ENCODE results near the gene KLHDC8B.

The KLHDC8B gene

GRCh38 chr3:49171119-49171774 lies at the start of gene KLHDC8B:
KLHDC8B (plus strand) TSS chr3:49171598; CDS start chr3:49172770, 1,172 bp downstream.
- in situ Hi-C loops (cut with MboI; ENCODE audit: low sequenced_read_pairs): no loop called here

- in situ Hi-C loops (cut with MboI; ENCODE audit: low sequenced_read_pairs): no loop called here
Observed at GRCh38 chr3:49122022-49122421, 49.4 kb upstream of the KLHDC8B start.

- in situ Hi-C loops (cut with MboI; ENCODE audit: low sequenced_read_pairs): no loop called here
Observed at GRCh38 chr3:49122451-49122850, 48.9 kb upstream of the KLHDC8B start.

GRCh38 chr3:49122886-49123545 lies 48.4 kb upstream of the KLHDC8B start:
- in situ Hi-C loops (cut with MboI; ENCODE audit: low sequenced_read_pairs): no loop called here

GRCh38 chr3:49123687-49124086 lies 47.7 kb upstream of the KLHDC8B start:
- in situ Hi-C loops (cut with MboI; ENCODE audit: low sequenced_read_pairs): no loop called here

- in situ Hi-C loops (cut with MboI; ENCODE audit: low sequenced_read_pairs): no loop called here
Observed at GRCh38 chr3:49124203-49124602, 47.2 kb upstream of the KLHDC8B start.

GRCh38 chr3:49124991-49125670 lies 46.3 kb upstream of the KLHDC8B start:
- in situ Hi-C loops (cut with MboI; ENCODE audit: low sequenced_read_pairs): no loop called here

GRCh38 chr3:49131040-49131439 lies 40.4 kb upstream of the KLHDC8B start:
- in situ Hi-C loops (cut with MboI; ENCODE audit: low sequenced_read_pairs): no loop called here

- in situ Hi-C loops (cut with MboI; ENCODE audit: low sequenced_read_pairs): no loop called here
Observed at GRCh38 chr3:49131576-49131975, 39.8 kb upstream of the KLHDC8B start.

GRCh38 chr3:49132073-49132436 lies 39.3 kb upstream of the KLHDC8B start:
- in situ Hi-C loops (cut with MboI; ENCODE audit: low sequenced_read_pairs): no loop called here

- in situ Hi-C loops (cut with MboI; ENCODE audit: low sequenced_read_pairs): no loop called here
Observed at GRCh38 chr3:49132437-49133225, 38.8 kb upstream of the KLHDC8B start, which contains the start of gene LAMB2. LAMB2 (minus strand) TSS chr3:49133050; CDS start chr3:49132867, 183 bp downstream.

- in situ Hi-C loops (cut with MboI; ENCODE audit: low sequenced_read_pairs): no loop called here
Observed at GRCh38 chr3:49133226-49133951, 38.0 kb upstream of the KLHDC8B start.

GRCh38 chr3:49134471-49135265 lies 36.7 kb upstream of the KLHDC8B start:
- in situ Hi-C loops (cut with MboI; ENCODE audit: low sequenced_read_pairs): no loop called here

GRCh38 chr3:49135499-49135898 lies 35.9 kb upstream of the KLHDC8B start:
- in situ Hi-C loops (cut with MboI; ENCODE audit: low sequenced_read_pairs): no loop called here

- in situ Hi-C loops (cut with MboI; ENCODE audit: low sequenced_read_pairs): no loop called here
Observed at GRCh38 chr3:49140080-49140479, 31.3 kb upstream of the KLHDC8B start.

- in situ Hi-C loops (cut with MboI; ENCODE audit: low sequenced_read_pairs): no loop called here
Observed at GRCh38 chr3:49148159-49148558, 23.2 kb upstream of the KLHDC8B start.

GRCh38 chr3:49151610-49152009 lies 19.8 kb upstream of the KLHDC8B start:
- in situ Hi-C loops (cut with MboI; ENCODE audit: low sequenced_read_pairs): no loop called here

- in situ Hi-C loops (cut with MboI; ENCODE audit: low sequenced_read_pairs): no loop called here
Observed at GRCh38 chr3:49153349-49153912, 18.0 kb upstream of the KLHDC8B start.

GRCh38 chr3:49157289-49157688 lies 14.1 kb upstream of the KLHDC8B start:
- in situ Hi-C loops (cut with MboI; ENCODE audit: low sequenced_read_pairs): no loop called here
